Activated CD4-positive, CD25-positive, alpha-beta regulatory T cell (primary cell): ENCODE data around the gene PCDHGA10.
"Not testable (repeated sequence)": the region's sequence is repeated elsewhere in the genome, so short reads cannot be mapped to it uniquely, and the experiment has no call there.

Experiments used
- DNase-seq, 4 experiments: peaks; one replicate each; lab custom pipeline; 2025; lab: John Stamatoyannopoulos, UW

Gene PCDHGA10

DNA sequence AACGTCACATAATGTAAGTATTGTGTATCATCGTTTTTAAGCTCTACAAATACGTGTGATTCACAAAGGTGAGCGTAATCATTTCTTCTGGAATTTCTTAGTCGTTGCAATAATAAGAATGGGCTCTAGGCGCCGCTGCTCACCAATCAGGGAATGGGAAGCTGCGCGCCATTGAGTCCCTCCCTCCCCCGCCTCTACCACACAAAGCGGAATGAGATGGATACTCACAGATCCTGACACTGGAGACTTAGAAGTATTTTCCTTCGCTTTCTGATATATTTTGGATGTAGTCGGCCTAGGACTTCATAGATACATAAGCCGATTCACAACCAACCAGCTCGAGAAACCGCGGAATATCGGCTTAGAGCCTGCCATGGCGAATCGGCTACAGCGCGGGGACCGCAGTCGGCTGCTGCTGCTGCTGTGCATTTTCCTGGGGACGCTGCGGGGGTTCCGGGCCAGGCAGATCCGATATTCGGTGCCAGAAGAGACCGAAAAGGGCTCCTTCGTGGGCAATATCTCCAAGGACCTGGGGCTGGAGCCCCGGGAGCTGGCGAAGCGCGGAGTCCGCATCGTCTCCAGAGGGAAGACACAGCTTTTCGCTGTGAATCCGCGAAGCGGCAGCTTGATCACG is 8.2 kb downstream of the PCDHGA10 start, which contains the start of gene PCDHGA11:
TSS of gene PCDHGA11 (plus strand) at position 197 of the 634 bp plus-strand sequence. CDS start at position 374, 177 bp downstream.
- no peak for DNase-seq

GRCh38 chr5:141421489-141421855 is 8.7 kb downstream of the PCDHGA10 start:
- DNase-seq, result no peak

DNA sequence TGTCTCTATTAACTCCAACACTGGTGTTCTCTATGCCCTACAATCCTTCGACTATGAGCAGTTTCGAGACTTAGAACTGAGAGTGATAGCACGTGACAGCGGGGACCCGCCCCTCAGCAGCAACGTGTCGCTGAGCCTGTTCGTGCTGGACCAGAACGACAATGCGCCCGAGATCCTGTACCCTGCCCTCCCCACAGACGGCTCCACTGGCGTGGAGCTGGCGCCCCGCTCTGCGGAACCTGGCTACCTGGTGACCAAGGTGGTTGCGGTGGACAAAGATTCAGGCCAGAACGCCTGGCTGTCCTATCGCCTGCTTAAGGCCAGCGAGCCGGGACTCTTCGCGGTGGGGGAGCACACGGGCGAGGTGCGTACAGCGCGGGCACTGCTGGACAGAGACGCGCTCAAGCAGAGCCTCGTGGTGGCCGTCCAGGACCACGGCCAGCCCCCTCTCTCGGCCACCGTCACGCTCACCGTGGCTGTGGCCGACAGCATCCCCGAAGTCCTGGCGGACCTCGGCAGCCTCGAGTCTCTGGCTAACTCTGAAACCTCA is 10.0 kb downstream of the PCDHGA10 start:
- no peak for DNase-seq

DNA sequence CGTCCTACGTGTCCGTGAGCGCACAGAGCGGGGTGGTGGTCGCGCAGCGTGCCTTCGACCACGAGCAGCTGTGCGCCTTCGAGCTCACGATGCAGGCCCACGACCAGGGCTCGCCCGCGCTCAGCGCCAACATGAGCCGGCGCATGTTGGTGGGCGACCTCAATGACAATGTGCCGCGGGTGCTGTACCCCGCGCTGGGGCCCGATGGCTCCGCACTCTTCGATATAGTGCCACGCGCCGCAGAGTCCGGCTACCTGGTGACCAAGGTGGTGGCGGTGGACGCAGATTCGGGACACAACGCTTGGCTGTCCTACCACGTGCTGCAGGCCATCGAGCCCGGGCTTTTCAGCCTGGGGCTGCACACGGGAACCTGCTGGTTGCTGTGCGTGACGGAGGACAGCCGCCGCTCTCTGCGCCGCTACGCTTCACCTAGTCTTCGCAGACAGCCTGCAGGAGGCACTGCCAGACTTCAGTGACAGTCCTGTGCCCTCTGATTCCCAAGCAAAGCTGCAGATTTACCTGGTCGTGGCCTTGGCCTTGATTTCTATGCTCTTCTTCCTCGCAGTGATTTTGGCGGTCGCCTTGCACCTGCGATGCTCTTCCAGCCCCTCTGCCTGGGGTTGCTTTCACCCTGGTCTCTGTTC is 15.1 kb downstream of the PCDHGA10 start:
- no peak for DNase-seq

GRCh38 chr5:141430332-141431113 is 17.7 kb downstream of the PCDHGA10 start, which contains the start of gene PCDHGA12:
PCDHGA12 (plus strand) TSS chr5:141430507; CDS start chr5:141430760, 253 bp downstream.
- DNase-seq, result no peak

DNA sequence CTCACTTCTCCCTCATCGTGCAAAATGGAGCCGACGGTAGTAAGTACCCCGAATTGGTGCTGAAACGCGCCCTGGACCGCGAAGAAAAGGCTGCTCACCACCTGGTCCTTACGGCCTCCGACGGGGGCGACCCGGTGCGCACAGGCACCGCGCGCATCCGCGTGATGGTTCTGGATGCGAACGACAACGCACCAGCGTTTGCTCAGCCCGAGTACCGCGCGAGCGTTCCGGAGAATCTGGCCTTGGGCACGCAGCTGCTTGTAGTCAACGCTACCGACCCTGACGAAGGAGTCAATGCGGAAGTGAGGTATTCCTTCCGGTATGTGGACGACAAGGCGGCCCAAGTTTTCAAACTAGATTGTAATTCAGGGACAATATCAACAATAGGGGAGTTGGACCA is 18.5 kb downstream of the PCDHGA10 start:
- DNase-seq, result no peak

DNA sequence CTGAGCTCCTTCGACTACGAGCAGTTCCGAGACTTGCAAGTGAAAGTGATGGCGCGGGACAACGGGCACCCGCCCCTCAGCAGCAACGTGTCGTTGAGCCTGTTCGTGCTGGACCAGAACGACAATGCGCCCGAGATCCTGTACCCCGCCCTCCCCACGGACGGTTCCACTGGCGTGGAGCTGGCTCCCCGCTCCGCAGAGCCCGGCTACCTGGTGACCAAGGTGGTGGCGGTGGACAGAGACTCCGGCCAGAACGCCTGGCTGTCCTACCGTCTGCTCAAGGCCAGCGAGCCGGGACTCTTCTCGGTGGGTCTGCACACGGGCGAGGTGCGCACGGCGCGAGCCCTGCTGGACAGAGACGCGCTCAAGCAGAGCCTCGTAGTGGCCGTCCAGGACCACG is 19.5 kb downstream of the PCDHGA10 start:
- DNase-seq, result not testable (repeated sequence)

DNA sequence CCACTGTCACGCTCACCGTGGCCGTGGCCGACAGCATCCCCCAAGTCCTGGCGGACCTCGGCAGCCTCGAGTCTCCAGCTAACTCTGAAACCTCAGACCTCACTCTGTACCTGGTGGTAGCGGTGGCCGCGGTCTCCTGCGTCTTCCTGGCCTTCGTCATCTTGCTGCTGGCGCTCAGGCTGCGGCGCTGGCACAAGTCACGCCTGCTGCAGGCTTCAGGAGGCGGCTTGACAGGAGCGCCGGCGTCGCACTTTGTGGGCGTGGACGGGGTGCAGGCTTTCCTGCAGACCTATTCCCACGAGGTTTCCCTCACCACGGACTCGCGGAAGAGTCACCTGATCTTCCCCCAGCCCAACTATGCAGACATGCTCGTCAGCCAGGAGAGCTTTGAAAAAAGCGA is 19.9 kb downstream of the PCDHGA10 start:
- not testable (repeated sequence) for DNase-seq

- no peak for DNase-seq
Observed at GRCh38 chr5:141434006-141434405, 21.2 kb downstream of the PCDHGA10 start.

GRCh38 chr5:141437221-141437620 is 24.4 kb downstream of the PCDHGA10 start:
- DNase-seq, result no peak

DNA sequence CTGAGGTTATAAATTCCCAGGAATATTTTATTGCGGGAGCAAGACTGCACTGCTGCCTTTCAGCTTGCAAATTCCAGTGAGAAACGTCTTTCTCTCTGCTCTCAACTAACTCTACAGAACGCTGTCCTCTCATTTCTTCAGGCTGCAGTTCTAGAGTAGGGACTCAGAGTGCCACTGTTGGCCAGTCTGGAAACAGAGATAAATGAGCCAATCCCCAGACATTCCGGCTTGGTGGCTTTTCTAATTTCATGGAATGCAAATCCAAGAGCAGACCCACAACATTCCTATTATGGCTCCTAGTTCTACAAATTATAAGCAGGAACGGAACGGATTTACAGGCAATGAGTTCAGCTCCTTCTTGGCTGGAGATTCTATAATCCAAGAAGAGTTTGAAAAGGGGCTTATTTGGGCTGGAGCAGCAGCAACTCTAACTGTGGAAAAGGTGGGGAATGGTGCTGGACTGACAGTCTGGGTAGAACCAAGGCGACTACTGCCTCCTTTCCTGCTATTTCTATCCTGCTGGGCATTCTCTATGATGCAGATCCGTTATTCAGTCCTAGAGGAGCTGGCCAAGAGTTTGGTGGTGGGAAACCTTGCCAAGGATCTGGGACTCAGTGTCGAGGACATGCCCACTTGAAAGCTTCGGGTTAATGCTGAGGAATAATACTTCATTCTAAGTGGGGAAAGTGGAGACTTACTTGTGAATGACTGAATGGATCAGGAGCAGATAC is 26.8 kb downstream of the PCDHGA10 start:
- DNase-seq, result no peak

DNA sequence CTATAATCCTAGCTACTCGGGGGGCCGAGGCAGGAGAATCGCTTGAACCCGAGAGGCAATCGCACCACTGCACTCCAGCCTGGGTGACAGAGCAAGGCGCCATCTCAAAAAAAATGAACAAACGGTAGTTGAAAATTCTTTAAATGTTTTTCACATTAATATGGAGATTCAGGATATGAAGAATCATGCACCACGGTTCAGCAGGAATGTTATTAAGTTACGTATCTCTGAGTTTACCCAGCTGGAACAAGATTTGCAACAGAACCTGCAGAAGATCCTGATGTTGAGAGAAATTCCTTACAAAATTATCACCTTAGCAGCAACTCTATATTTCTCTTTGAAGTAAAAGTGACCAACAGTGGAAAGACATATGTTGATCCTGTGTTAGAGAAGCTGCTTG is 27.6 kb downstream of the PCDHGA10 start:
- DNase-seq, result no peak

- no peak for DNase-seq
Observed at GRCh38 chr5:141441571-141442170, 28.9 kb downstream of the PCDHGA10 start.

DNA sequence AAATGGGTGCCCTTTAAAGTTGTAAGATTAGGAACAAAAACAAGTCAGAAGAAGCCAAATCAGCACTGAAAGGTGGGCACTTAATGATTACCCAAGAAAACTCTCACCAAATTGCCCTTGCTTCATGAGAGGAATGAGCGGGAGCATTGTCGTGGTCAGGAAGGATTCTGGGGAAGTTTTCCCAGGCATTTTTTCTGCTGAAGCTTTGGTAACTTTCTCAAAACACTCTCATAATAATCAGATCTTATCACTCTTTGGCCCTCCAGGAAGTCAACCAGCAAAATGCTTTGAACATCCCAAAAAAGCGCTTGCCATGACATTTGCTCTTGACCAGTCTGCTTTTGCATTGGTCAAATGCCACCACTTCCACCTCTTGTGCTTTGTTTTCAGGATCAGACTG is 52.6 kb downstream of the PCDHGA10 start:
- no peak for DNase-seq
